ENCODE data around the gene DNAJB11. TPM values are rescaled to one million over a fixed set of nuclear protein-coding genes. Genes with fewer than 3 reads are reported as not detected.

The DNAJB11 gene
- total and polyA plus RNA-seq, 2 of the 4 experiments (the other 2 are of a cell fraction), result 27.4 to 48.6 TPM

DNA sequence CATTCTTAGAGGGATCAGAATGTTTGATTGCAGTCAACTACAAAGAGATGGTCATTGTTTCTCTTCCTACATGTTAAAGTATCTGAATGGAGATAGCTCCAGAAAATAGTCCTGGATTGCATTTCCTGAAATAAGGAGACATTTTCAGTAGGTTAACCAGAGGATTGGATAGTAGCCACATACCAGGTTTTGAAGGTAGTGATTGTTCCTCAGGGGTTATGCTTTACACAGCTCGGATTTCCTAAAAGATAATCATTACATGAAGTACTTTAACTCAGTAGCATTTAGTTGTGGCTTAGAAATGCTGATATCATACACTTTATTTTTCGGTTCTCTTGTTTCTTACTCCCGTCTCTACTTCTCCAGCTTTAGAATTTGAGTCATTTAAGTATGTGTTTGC, 10.3 kb downstream of the DNAJB11 start:
- BruUV-seq (replicated peaks), result no TSS peak
- no peaks in the 10 kb centered on the region for H3K9me1 ChIP-seq (ENCODE audit: insufficient read depth, low read length)
- no peak overlapping the region for H2BK15ac ChIP-seq (ENCODE audit: low read depth, low read length)
- no peak overlapping the region for H3K4me3 ChIP-seq (ENCODE audit: insufficient read depth, low read depth, low read length)
- CTCF ChIA-PET, result interaction anchor here (1.0 kb wide), 2 partner anchors 9 to 36 kb away, joined by 3 to 6 read pairs; no protein-coding TSS in a partner anchor
- no peak overlapping the region for H3K14ac ChIP-seq (replicated peaks; ENCODE audit: low read depth, low read length)
- H3K9ac ChIP-seq (ENCODE audit: low read depth, low read length), result no peak overlapping the region
- H3K27ac ChIP-seq (ENCODE audit: insufficient read depth, low read length), result no peak overlapping the region
- no peak overlapping the region for H2AFZ ChIP-seq (replicated peaks; ENCODE audit: low read length, poor library complexity)
- in situ Hi-C loops (cut with MboI; ENCODE audit: low sequenced_read_pairs), result no loop called here
- H3K36me3 ChIP-seq (ENCODE audit: control insufficient read depth, insufficient read depth, low read length), result peaks cover 24% of the 10 kb centered on the region
- DNase-seq (no peak), ATAC-seq (ENCODE audit: low read depth) (no peak)
- no peak overlapping the region for H3K23ac ChIP-seq (ENCODE audit: low read depth, low read length)
- H4K91ac ChIP-seq (ENCODE audit: insufficient read depth, low read depth, low read length), result no peak overlapping the region
- H4K8ac ChIP-seq (ENCODE audit: low read depth in 2 of 2, low read length in 2 of 2), result no peak overlapping the region
- no peaks in the 10 kb centered on the region for H4K20me1 ChIP-seq (ENCODE audit: insufficient read depth, low read length)
- H2AK5ac ChIP-seq (ENCODE audit: low read depth, low read length), result no peak overlapping the region
- H2BK20ac ChIP-seq (ENCODE audit: low read depth, low read length), result no peak overlapping the region
- intact Hi-C loops (cut with micrococcal nuclease), result no loop called here
- H3K27me3 ChIP-seq (ENCODE audit: control insufficient read depth, insufficient read depth, low read length), result no peaks in the 10 kb centered on the region
- H4K5ac ChIP-seq (ENCODE audit: low read depth, low read length), result no peak overlapping the region
- H2AK9ac ChIP-seq (replicated peaks; ENCODE audit: low read depth, low read length, poor library complexity), result no peak overlapping the region
- H3K4me2 ChIP-seq (ENCODE audit: low read depth, low read length), result no peak overlapping the region
- WGBS, 2 experiments (ENCODE audit: extremely low coverage in 2 of 2, insufficient read length in 1 of 2), result no CpG with 5 or more reads among the region's 3 CpGs
- POLR2A ChIA-PET (ENCODE audit: unreplicated experiment), result no interaction called here
- H3K79me1 ChIP-seq (ENCODE audit: low read depth in 1 of 2, low read length in 2 of 2), result peaks cover 0 to 3% of the 10 kb centered on the region in 2 experiments; a peak in 2 of 4 replicates
- TF ChIP-seq RFX5 (IDR thresholded peaks at IDR 0.05; ENCODE audit: low read depth, low read length), result no peak
- TF ChIP-seq MAFK (IDR thresholded peaks at IDR 0.05; ENCODE audit: low read depth, low read length), result no peak
- TF ChIP-seq, protein P1, sequence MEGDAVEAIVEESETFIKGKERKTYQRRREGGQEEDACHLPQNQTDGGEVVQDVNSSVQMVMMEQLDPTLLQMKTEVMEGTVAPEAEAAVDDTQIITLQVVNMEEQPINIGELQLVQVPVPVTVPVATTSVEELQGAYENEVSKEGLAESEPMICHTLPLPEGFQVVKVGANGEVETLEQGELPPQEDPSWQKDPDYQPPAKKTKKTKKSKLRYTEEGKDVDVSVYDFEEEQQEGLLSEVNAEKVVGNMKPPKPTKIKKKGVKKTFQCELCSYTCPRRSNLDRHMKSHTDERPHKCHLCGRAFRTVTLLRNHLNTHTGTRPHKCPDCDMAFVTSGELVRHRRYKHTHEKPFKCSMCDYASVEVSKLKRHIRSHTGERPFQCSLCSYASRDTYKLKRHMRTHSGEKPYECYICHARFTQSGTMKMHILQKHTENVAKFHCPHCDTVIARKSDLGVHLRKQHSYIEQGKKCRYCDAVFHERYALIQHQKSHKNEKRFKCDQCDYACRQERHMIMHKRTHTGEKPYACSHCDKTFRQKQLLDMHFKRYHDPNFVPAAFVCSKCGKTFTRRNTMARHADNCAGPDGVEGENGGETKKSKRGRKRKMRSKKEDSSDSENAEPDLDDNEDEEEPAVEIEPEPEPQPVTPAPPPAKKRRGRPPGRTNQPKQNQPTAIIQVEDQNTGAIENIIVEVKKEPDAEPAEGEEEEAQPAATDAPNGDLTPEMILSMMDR (conservative IDR thresholded peaks at IDR 0.05; ENCODE audit: low read depth, low read length), result no peak
- no peak for TF ChIP-seq CHD1 (IDR thresholded peaks at IDR 0.05; ENCODE audit: low read depth, low read length)
- no peak for TF ChIP-seq POLR2A (IDR thresholded peaks at IDR 0.05; ENCODE audit: low read depth, low read length)
- no peak for TF ChIP-seq CEBPB (IDR thresholded peaks at IDR 0.05; ENCODE audit: low read depth, low read length)
- TF ChIP-seq, protein P2, sequence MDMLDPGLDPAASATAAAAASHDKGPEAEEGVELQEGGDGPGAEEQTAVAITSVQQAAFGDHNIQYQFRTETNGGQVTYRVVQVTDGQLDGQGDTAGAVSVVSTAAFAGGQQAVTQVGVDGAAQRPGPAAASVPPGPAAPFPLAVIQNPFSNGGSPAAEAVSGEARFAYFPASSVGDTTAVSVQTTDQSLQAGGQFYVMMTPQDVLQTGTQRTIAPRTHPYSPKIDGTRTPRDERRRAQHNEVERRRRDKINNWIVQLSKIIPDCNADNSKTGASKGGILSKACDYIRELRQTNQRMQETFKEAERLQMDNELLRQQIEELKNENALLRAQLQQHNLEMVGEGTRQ (IDR thresholded peaks at IDR 0.05; ENCODE audit: low read depth, low read length), result no peak
- TF ChIP-seq MAZ (IDR thresholded peaks at IDR 0.05; ENCODE audit: borderline replicate concordance, low read depth, low read length), result no peak
- TF ChIP-seq, protein P3, sequence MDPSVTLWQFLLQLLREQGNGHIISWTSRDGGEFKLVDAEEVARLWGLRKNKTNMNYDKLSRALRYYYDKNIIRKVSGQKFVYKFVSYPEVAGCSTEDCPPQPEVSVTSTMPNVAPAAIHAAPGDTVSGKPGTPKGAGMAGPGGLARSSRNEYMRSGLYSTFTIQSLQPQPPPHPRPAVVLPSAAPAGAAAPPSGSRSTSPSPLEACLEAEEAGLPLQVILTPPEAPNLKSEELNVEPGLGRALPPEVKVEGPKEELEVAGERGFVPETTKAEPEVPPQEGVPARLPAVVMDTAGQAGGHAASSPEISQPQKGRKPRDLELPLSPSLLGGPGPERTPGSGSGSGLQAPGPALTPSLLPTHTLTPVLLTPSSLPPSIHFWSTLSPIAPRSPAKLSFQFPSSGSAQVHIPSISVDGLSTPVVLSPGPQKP (IDR thresholded peaks at IDR 0.05; ENCODE audit: borderline replicate concordance, low read depth, low read length), result no peak
- TF ChIP-seq FOS (IDR thresholded peaks at IDR 0.05; ENCODE audit: low read depth, low read length), result no peak
- H3K9me3 ChIP-seq (ENCODE audit: control insufficient read depth, insufficient read depth, low read length), result no peaks in the 10 kb centered on the region
- H2BK5ac ChIP-seq (ENCODE audit: low read depth, low read length, poor library complexity, severe bottlenecking), result no peak overlapping the region
- dilution Hi-C loops (cut with HindIII; ENCODE audit: low sequenced_read_pairs, unreplicated experiment), result no loop called here
- no peak overlapping the region for H3K56ac ChIP-seq (ENCODE audit: extremely low read depth, insufficient read depth, low read length)
- H3K18ac ChIP-seq (ENCODE audit: low read depth, low read length), result no peak overlapping the region
- no peak overlapping the region for H2BK120ac ChIP-seq (ENCODE audit: low read depth, low read length)
- H3K4me1 ChIP-seq (ENCODE audit: control insufficient read depth, insufficient read depth, low read length), result no peaks in the 10 kb centered on the region; the same call in 1 of the 2 replicates
- no peak overlapping the region for H3K4ac ChIP-seq (ENCODE audit: low read depth, low read length)

All from IMR-90 (cell line).